Fibroblast of lung (primary cell): Measurements from ENCODE around the gene IL1RAPL2. TPM values are rescaled to one million over a fixed set of nuclear protein-coding genes. Genes with fewer than 3 reads are reported as not detected.
A peak's percentile ranks its signal among the peaks of the same experiment; 100 is the strongest.

Experiments
- DNase-seq, 2 donors: peaks; one replicate each; pipeline versions ENCODE4 v3.0.0 to v3.0.0-alpha.2; 2010; ENCODE audit warnings: low read depth in 2 of 2
- H2AFZ ChIP-seq: 2 replicates; pipeline ENCODE4 v1.5.1; 2012; ENCODE audit warnings: low read length, control low read depth, inconsistent platforms
- H3K27ac ChIP-seq: 2 replicates; pipeline ENCODE4 v1.5.1; 2011; ENCODE audit warnings: low read length, control low read depth; ENCODE audit not compliant: insufficient read depth
- H3K27me3 ChIP-seq: 2 replicates; pipeline ENCODE4 v1.5.1; 2011; ENCODE audit warnings: mild to moderate bottlenecking, low read length; ENCODE audit not compliant: control insufficient read depth, insufficient read depth
- H3K36me3 ChIP-seq: 2 replicates; pipeline ENCODE4 v1.5.1; 2011; ENCODE audit warnings: low read length; ENCODE audit not compliant: control insufficient read depth, insufficient read depth
- H3K4me1 ChIP-seq: 2 replicates; pipeline ENCODE4 v1.5.1; 2011; ENCODE audit warnings: low read length; ENCODE audit not compliant: control insufficient read depth, insufficient read depth; ENCODE audit errors: extremely low read depth
- H3K4me2 ChIP-seq: 2 replicates; pipeline ENCODE4 v1.5.1; 2011; ENCODE audit warnings: low read length, control low read depth; ENCODE audit not compliant: insufficient read depth; ENCODE audit errors: extremely low read depth
- H3K4me3 ChIP-seq, 4 experiments: fragments of 200-600 bp in 1 of 4; sonication (generic) in 1 of 4; replicated peaks in 1 of 4; 2 replicates each; pipeline ENCODE4 v1.5.1; 2011 to 2016; ENCODE audit warnings: low read length in 4 of 4, low read depth in 3 of 4, mild to moderate bottlenecking in 3 of 4, control low read depth in 2 of 4, inconsistent platforms in 1 of 4, mixed read lengths in 1 of 4; ENCODE audit not compliant: insufficient read depth in 1 of 4; ENCODE audit errors: control extremely low read depth in 1 of 4
- H3K79me2 ChIP-seq: 2 replicates; pipeline ENCODE4 v1.5.1; 2012; ENCODE audit warnings: mild to moderate bottlenecking, low read length, inconsistent platforms; ENCODE audit not compliant: control insufficient read depth, insufficient read depth
- H3K9ac ChIP-seq: 2 replicates; pipeline ENCODE4 v1.5.1; 2011; ENCODE audit warnings: mild to moderate bottlenecking, low read length, control low read depth; ENCODE audit not compliant: insufficient read depth
- H3K9me3 ChIP-seq: 2 replicates; pipeline ENCODE4 v1.5.1; 2012; ENCODE audit warnings: low read depth, low read length; ENCODE audit not compliant: control insufficient read depth, insufficient read depth
- H4K20me1 ChIP-seq: 2 replicates; pipeline ENCODE4 v1.5.1; 2011; ENCODE audit warnings: low read length; ENCODE audit not compliant: control insufficient read depth, insufficient read depth; ENCODE audit errors: extremely low read depth
- EZH2 ChIP-seq: IDR thresholded peaks from 2 replicates; pipeline ENCODE4 v1.5.1; 2012; ENCODE audit warnings: low read length, control low read depth, mild to moderate bottlenecking; ENCODE audit errors: missing control alignments
- polyA plus RNA-seq, 2 donors: library from polyadenylated mRNA; depleted of rRNA in 1 of 2; stranded (reverse) in 1 of 2; unstranded in 1 of 2; fragments of >200 nt; gene quantifications; 2 replicates each; pipeline ENCODE4 v1.2.1, GENCODE V29; 2011 to 2012; ENCODE audit warnings: missing spikeins in 1 of 2
- total RNA-seq: library from RNA; depleted of rRNA; stranded (reverse); fragments of >200 nt; gene quantifications from 2 replicates; pipeline ENCODE4 v1.2.1, GENCODE V29; 2014
- TF ChIP-seq, protein P1 (sequence below), 2 donors: IDR thresholded peaks in 1 of 2; conservative IDR thresholded peaks in 1 of 2; 1 replicate in 1 of 2; 2 replicates in 1 of 2; pipeline ENCODE4 v1.5.1; 2011 to 2012; ENCODE audit warnings: low read length in 2 of 2, control low read depth in 1 of 2, inconsistent platforms in 1 of 2, low read depth in 1 of 2, mild to moderate bottlenecking in 1 of 2

Gene IL1RAPL2
- total and polyA plus RNA-seq, 2 donors (not counting 1 experiment from before 2014, with no cell fraction given), result 0.22 TPM; not detected in 1

DNA sequence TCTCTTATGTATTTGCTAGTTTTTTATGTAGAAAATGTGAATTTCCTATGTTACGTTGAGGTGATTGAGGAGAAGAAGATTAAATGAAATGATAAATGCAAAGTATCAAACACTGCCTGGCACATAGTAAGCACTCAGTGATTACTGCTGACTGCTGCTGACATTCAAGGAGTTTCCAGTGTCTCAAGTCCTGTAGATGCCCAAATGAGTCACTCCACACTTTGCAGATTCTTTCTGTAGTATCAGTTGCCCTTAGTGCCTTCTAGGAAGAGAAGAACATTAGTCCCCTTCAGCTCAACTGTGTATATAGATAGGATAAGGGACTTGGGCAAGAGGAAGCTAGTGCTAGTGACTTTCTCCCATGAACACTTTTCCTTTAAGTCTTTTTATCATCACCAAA lies 895.0 kb downstream of the IL1RAPL2 start:
- no peak overlapping the region for H3K4me2 ChIP-seq

DNA sequence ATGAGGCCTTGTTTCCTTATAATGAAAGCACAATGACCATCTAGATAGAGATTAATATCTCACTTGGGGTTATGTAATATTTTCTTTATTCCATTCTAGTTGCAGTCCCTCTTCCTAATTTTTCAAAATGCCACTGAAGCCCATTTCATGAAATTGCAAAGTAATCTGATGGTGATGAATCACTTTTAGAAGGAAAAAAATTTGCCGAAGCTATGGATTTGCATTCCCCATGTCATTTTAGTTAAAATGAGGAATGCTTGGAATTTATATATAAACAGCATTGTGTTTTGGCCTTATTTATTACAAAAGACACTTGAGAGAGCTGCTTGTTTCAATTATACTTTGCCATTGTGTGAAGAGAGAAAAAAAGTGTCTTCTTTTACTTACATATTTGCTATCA lies 896.2 kb downstream of the IL1RAPL2 start:
- Histone ChIP-seq H3K4me3 (no peak overlapping the region), H3K9me3 (no peaks in the 10 kb centered on the region), H3K4me2 (no peak overlapping the region), H3K36me3 (no peaks in the 10 kb centered on the region), H2AFZ (no peak overlapping the region), H4K20me1 (no peaks in the 10 kb centered on the region), H3K79me2 (no peaks in the 10 kb centered on the region), H3K27ac (no peak overlapping the region), H3K9ac (no peak overlapping the region), H3K4me1 (no peaks in the 10 kb centered on the region), H3K27me3 (no peaks in the 10 kb centered on the region)
- TF ChIP-seq, protein P1, sequence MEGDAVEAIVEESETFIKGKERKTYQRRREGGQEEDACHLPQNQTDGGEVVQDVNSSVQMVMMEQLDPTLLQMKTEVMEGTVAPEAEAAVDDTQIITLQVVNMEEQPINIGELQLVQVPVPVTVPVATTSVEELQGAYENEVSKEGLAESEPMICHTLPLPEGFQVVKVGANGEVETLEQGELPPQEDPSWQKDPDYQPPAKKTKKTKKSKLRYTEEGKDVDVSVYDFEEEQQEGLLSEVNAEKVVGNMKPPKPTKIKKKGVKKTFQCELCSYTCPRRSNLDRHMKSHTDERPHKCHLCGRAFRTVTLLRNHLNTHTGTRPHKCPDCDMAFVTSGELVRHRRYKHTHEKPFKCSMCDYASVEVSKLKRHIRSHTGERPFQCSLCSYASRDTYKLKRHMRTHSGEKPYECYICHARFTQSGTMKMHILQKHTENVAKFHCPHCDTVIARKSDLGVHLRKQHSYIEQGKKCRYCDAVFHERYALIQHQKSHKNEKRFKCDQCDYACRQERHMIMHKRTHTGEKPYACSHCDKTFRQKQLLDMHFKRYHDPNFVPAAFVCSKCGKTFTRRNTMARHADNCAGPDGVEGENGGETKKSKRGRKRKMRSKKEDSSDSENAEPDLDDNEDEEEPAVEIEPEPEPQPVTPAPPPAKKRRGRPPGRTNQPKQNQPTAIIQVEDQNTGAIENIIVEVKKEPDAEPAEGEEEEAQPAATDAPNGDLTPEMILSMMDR (conservative IDR thresholded peaks at IDR 0.05 in 1 of 2, IDR thresholded peaks at IDR 0.05 in 1 of 2; ENCODE audit: low read depth in 1 of 2, low read length in 2 of 2), result no peak
- TF ChIP-seq EZH2, result no peak
- peak in 1 of 2 donors; percentile 12 for DNase-seq

More for the DNA sequence above, 895.0 kb downstream of the IL1RAPL2 start:
- H3K9me3 ChIP-seq, result no peaks in the 10 kb centered on the region
- H3K27ac ChIP-seq, result no peak overlapping the region
- peak; percentile 24 to 30 for DNase-seq
- no peaks in the 10 kb centered on the region for H4K20me1 ChIP-seq
- no peak overlapping the region for H2AFZ ChIP-seq
- TF ChIP-seq, protein P1 (conservative IDR thresholded peaks at IDR 0.05 in 1 of 2, IDR thresholded peaks at IDR 0.05 in 1 of 2; ENCODE audit: low read depth in 1 of 2, low read length in 2 of 2), result no peak
- TF ChIP-seq EZH2, result no peak
- H3K36me3 ChIP-seq, result no peaks in the 10 kb centered on the region
- no peaks in the 10 kb centered on the region for H3K79me2 ChIP-seq
- no peak overlapping the region for H3K9ac ChIP-seq
- no peaks in the 10 kb centered on the region for H3K27me3 ChIP-seq
- no peaks in the 10 kb centered on the region for H3K4me1 ChIP-seq
- H3K4me3 ChIP-seq, result no peak overlapping the region

DNA sequence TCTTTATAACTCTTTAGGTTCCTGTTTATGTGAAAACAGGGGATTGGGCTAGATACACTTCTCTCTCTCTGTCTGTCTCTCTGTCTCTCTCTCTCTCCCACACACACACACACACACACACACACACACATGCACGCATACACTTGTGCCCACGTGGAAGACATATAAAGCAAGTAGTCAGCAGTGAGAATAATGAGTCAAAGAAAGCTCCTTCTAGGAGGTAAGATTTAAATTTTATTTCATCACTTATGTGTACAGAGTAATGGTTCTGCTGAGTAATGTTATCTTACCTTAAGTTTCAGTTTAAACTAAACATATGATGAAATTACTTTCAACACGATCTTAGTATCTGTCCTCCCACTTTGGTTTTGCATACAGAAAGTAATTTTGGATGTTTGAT lies 897.5 kb downstream of the IL1RAPL2 start:
- no peak overlapping the region for H2AFZ ChIP-seq
- no peaks in the 10 kb centered on the region for H3K79me2 ChIP-seq
- peak in 1 of 2 donors; percentile 49 for DNase-seq
- no peaks in the 10 kb centered on the region for H3K36me3 ChIP-seq
- H3K9me3 ChIP-seq, result no peaks in the 10 kb centered on the region
- H4K20me1 ChIP-seq, result no peaks in the 10 kb centered on the region
- TF ChIP-seq, protein P1 (conservative IDR thresholded peaks at IDR 0.05 in 1 of 2, IDR thresholded peaks at IDR 0.05 in 1 of 2; ENCODE audit: low read depth in 1 of 2, low read length in 2 of 2), result no peak
- no peak for TF ChIP-seq EZH2
- H3K9ac ChIP-seq, result no peak overlapping the region
- no peak overlapping the region for H3K4me2 ChIP-seq
- no peaks in the 10 kb centered on the region for H3K27me3 ChIP-seq
- no peaks in the 10 kb centered on the region for H3K4me1 ChIP-seq
- no peak overlapping the region for H3K27ac ChIP-seq
- H3K4me3 ChIP-seq, result no peak overlapping the region
